Measurements from ENCODE around the gene LYPD4. TPM values are rescaled to one million over a fixed set of nuclear protein-coding genes. Genes with fewer than 3 reads are reported as not detected.
A peak's percentile ranks its signal among the peaks of the same experiment; 100 is the strongest.

Gene LYPD4
- total RNA-seq, 2 experiments from 2014 or later = not detected

DNA sequence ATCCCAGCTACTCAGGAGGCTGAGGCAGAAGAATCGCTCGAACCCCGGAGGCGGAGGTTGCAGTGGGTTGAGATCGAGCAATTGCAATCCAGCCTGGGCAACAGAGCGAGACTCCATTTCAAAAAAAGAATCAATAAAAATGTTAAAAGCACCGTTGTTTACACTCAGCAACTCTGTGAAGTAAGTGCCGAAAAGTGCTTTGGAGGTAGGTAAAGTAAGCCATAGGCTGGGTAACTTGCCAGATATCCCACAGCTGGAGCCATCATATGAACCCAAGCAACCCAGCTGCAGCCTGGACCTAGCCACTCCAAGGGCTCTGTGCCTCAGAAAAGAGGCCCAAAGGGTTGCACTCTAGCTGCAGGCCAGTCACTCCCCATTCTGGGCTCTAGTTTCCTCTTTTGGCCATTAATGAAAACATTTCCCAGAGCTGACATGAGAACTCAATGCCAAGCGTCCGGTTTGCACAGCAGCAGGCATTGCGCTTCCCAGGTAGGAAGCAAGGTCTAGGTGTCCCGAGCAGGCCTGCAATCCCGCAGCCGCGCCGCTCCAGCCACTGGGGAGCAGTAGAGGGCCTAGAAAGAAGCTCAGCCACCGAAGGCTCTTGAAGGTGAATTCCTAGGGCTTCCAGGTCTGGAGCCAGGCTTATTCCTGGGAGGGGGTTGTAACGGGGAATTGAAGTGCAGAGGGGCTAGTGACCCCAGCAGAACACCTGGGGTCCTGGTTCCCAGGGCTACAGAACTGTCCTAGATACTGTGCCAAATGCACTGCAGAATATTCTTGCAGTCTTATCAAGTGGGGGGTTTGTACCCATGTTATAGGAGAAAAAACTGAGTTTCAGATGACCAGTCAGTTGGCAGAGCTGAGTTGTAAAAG, 28.5 kb upstream of the LYPD4 start:
- Mint-ChIP-seq H3K4me3 (no peak overlapping the region), H3K27me3 (no peaks in the 10 kb centered on the region), H3K4me1 (ENCODE audit: low read depth) (peaks cover 80% of the 10 kb centered on the region), H3K36me3 (ENCODE audit: low read depth) (peaks cover 35% of the 10 kb centered on the region), H3K27ac (peak overlapping the region; percentile 95), H3K9me3 (no peaks in the 10 kb centered on the region)
- intact Hi-C loops (cut with micrococcal nuclease) = loop anchor here (5.0 kb wide), 1 partner anchor 74 kb away; no protein-coding TSS in a partner anchor
- ChIA-PET CTCF (interaction anchor here (0.8 to 6.7 kb wide), 17 partner anchors 10 to 87 kb away, joined by 3 to 110 read pairs (median 9); partner anchors contain the start of genes ARHGEF1, RABAC1 and RPS19), POLR2A (interaction anchor here (0.6 to 13.4 kb wide), 22 partner anchors 12 to 566 kb away, joined by 3 to 282 read pairs (median 4); partner anchors contain the start of genes ARHGEF1, ERFL, RABAC1 and RPS19)
- ATAC-seq (no peak), DNase-seq (peak; percentile 80)
- TF ChIP-seq, protein P1, sequence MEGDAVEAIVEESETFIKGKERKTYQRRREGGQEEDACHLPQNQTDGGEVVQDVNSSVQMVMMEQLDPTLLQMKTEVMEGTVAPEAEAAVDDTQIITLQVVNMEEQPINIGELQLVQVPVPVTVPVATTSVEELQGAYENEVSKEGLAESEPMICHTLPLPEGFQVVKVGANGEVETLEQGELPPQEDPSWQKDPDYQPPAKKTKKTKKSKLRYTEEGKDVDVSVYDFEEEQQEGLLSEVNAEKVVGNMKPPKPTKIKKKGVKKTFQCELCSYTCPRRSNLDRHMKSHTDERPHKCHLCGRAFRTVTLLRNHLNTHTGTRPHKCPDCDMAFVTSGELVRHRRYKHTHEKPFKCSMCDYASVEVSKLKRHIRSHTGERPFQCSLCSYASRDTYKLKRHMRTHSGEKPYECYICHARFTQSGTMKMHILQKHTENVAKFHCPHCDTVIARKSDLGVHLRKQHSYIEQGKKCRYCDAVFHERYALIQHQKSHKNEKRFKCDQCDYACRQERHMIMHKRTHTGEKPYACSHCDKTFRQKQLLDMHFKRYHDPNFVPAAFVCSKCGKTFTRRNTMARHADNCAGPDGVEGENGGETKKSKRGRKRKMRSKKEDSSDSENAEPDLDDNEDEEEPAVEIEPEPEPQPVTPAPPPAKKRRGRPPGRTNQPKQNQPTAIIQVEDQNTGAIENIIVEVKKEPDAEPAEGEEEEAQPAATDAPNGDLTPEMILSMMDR (IDR thresholded peaks at IDR 0.05) = peak; percentile 84

DNA sequence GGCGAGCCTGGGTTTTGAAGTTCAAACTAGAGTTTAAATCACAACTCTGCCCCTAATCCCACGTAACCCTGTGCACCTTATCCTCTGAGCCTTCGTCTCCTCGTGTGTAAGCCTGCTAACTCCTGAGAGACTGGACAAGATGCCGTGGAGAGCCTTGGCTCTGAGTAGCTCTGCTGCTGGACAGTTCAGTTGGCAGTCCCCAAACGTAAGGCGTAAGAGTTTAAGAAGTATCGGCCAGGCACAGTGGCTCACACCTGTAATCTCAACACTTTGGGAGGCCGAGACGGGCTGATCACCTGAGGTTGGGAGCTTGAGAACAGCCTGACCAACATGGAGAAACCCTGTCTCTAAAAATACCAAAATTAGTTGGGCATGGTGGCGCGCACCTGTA, 27.9 kb upstream of the LYPD4 start:
- intact Hi-C loops (cut with micrococcal nuclease) = loop anchor here (5.0 kb wide), 1 partner anchor 75 kb away; no protein-coding TSS in a partner anchor
- TF ChIP-seq, protein P1 (IDR thresholded peaks at IDR 0.05) = no peak
- Mint-ChIP-seq H3K27me3 (no peaks in the 10 kb centered on the region), H3K9me3 (no peaks in the 10 kb centered on the region), H3K36me3 (ENCODE audit: low read depth) (peaks cover 39% of the 10 kb centered on the region), H3K4me1 (ENCODE audit: low read depth) (peaks cover 80% of the 10 kb centered on the region), H3K4me3 (no peak overlapping the region), H3K27ac (peak overlapping the region; percentile 95)
- no peak for ATAC-seq
- DNase-seq = peak; percentile 7
- POLR2A ChIA-PET = interaction anchor here (1.1 to 13.4 kb wide), 15 partner anchors 11 to 565 kb away, joined by 3 to 282 read pairs (median 6); partner anchors contain the start of genes ARHGEF1, ERFL, RABAC1 and RPS19
- CTCF ChIA-PET = interaction anchor here (0.9 to 6.7 kb wide), 10 partner anchors 9 to 85 kb away, joined by 3 to 110 read pairs (median 12); partner anchors contain the start of genes ARHGEF1, RABAC1 and RPS19

DNA sequence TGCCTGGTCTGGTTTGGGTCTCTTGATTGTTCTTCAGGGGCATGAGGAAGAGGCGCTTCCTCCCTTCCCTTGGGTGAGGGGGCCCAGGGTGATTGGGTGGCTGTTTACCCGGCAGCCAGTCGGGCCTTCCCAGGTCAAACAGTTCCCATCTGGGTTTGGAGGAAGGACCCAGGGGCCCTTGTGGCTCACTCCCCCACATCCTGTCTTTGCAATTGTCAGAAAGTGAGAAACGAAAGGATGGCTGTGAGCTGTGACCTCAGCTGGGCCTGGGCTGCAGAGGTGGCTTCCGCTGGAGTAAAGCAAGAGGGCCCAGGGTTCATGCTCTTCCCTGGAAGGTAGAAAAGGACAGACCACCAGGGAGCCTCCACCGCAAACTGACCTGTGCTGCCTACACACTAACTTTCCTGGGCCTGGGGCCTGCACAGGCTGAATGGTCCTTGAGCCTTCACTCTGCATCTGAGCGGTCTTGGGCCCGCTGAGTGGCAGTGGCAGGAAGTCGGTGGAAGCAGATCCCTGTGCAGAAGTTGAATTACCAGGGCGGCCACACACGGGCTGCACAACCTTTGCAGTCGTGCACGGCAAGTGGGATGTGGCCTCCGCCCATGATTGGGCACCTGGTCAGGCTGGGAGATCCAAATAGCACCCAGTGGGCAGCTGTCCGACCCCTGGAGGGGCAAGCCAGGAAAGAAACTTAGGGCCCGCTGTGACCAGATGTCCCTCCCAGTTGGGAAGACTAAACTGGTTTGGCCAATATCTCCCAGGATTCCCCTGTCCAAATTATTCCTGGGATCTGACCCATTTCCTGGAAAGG, 27.3 kb upstream of the LYPD4 start:
- TF ChIP-seq, protein P1 (IDR thresholded peaks at IDR 0.05) = no peak

DNA sequence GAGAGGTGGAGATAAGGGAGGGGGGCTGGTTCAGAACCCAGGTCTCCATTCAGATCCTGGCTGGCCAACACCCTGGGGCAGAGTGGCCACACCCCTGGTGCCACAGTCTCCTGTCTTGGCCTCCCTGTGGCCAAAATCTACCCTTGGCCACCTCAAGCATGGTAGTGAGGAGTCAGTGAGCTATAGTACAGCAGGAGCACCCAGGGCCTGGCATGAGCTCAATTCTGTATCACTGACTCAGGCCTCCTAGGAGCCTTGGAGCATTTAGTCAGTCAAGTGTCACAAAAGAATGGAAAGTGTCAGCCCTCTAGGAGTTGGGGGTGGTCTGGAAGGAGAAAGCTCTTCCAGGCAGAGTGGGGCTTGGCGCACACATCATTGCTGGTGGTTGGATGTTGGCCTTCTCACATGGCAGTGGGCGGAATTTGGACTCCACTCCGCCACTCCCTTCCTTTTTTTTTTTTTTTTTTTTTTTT, 26.0 kb upstream of the LYPD4 start:
- intact Hi-C loops (cut with micrococcal nuclease) = loop anchor here (5.0 kb wide), 1 partner anchor 77 kb away; no protein-coding TSS in a partner anchor
- peak; percentile 10 for ATAC-seq
- peak overlapping the region; percentile 15 for H3K4me3 Mint-ChIP-seq
- DNase-seq = peak; percentile 56
- no peaks in the 10 kb centered on the region for H3K9me3 Mint-ChIP-seq
- no peaks in the 10 kb centered on the region for H3K27me3 Mint-ChIP-seq
- CTCF ChIA-PET = interaction anchor here (0.7 to 6.7 kb wide), 5 partner anchors 11 to 87 kb away, joined by 3 to 110 read pairs (median 4); partner anchors contain the start of gene RPS19
- TF ChIP-seq, protein P1 (IDR thresholded peaks at IDR 0.05) = no peak
- peak overlapping the region; percentile 84 for H3K27ac Mint-ChIP-seq
- H3K4me1 Mint-ChIP-seq (ENCODE audit: low read depth) = peaks cover 75% of the 10 kb centered on the region
- POLR2A ChIA-PET = interaction anchor here (0.7 to 13.4 kb wide), 10 partner anchors 9 to 182 kb away, joined by 3 to 282 read pairs (median 4); partner anchors contain the start of genes ARHGEF1, RABAC1 and RPS19
- H3K36me3 Mint-ChIP-seq (ENCODE audit: low read depth) = peaks cover 50% of the 10 kb centered on the region

More for the DNA sequence above, 27.3 kb upstream of the LYPD4 start:
- CTCF ChIA-PET = interaction anchor here (0.9 to 6.7 kb wide), 9 partner anchors 12 to 86 kb away, joined by 3 to 110 read pairs (median 10); partner anchors contain the start of genes ARHGEF1, RABAC1 and RPS19
- Mint-ChIP-seq H3K27ac (peak overlapping the region; percentile 95), H3K27me3 (no peaks in the 10 kb centered on the region), H3K9me3 (no peaks in the 10 kb centered on the region), H3K4me1 (ENCODE audit: low read depth) (peaks cover 78% of the 10 kb centered on the region), H3K4me3 (peak overlapping the region; percentile 53), H3K36me3 (ENCODE audit: low read depth) (peaks cover 42% of the 10 kb centered on the region)
- intact Hi-C loops (cut with micrococcal nuclease) = loop anchor here (5.0 kb wide), 1 partner anchor 76 kb away; no protein-coding TSS in a partner anchor
- POLR2A ChIA-PET = interaction anchor here (0.6 to 13.4 kb wide), 18 partner anchors 10 to 86 kb away, joined by 3 to 282 read pairs (median 4); partner anchors contain the start of genes ARHGEF1, ERFL, RABAC1 and RPS19
- DNase-seq (peak; percentile 88), ATAC-seq (peak; percentile 68)

All from activated CD8-positive, alpha-beta T cell treated with anti-CD3 and anti-CD28 coated beads for 36 hours (primary cell).